Hepatocyte (in vitro differentiated cells): Measurements from ENCODE around the gene TEX11.

Source experiments
- CTCF ChIP-seq: fragments of 200-600 bp; sonication (generic); IDR thresholded peaks from 2 replicates; pipeline ENCODE4 v1.5.1; 2016; ENCODE audit warnings: antibody characterized with exemption, mild to moderate bottlenecking; ENCODE audit not compliant: poor library complexity
- EZH2 ChIP-seq: fragments of 200-600 bp; sonication (generic); IDR thresholded peaks from 2 replicates; pipeline ENCODE4 v1.6.1; 2016; ENCODE audit warnings: antibody characterized with exemption, mild to moderate bottlenecking, borderline replicate concordance
- EZH2phosphoT487 ChIP-seq: fragments of 200-600 bp; sonication (generic); IDR thresholded peaks from one replicate; pipeline ENCODE4 v1.6.1; 2018; ENCODE audit warnings: antibody characterized with exemption, mild to moderate bottlenecking, low read depth, moderate library complexity; ENCODE audit not compliant: unreplicated experiment, severe bottlenecking

DNA sequence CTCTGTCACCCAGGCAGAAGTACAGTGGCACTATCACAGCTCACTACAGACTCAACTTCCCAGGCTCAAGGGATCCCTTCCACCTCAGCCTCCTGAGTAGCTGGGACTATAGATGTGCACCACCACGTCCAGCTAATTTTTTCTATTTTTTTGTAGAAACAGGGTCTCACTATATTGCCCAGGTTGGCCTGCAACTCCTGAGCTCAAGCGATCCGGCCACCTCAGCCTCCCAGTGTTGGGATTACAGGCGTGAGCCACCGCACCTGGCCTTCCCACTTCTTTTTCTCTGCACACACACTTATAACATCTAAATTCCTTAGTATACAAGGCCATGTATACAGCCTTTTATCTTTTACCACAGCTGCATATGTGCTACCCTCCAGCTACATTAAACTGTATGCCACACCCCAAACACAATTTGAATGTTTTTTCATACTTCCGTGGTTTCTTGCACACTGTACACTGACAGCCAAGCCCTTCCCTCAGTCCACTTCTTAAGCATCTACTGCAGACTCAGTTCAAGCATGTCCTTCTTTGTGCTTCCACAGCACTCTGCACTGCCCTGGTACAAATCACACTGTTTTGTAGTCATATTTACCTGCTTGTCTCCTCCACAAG is 15.9 kb upstream of the TEX11 start:
- TF ChIP-seq CTCF (no peak), EZH2 (no peak), EZH2phosphoT487 (no peak)
